Activated naive CD4-positive, alpha-beta T cell treated with anti-CD3 and anti-CD28 coated beads, Interleukin-2, amount 10 ng/mL, durations not matched to agents 7 days and 5 days (primary cell): ENCODE measurements around the gene STRN.
A peak's percentile ranks its signal among the peaks of the same experiment; 100 is the strongest.

Experiments
- CTCF ChIA-PET: fragments of 350-600 bp; sonication (Branson Sonifier 250); formaldehyde crosslinking; loops from one replicate; lab custom pipeline; 2021; ENCODE audit warnings: antibody characterized with exemption; lab: Charles Lee
- DNase-seq: peaks from one replicate; pipeline ENCODE4 v3.0.0-alpha.2; 2020
- H3K27ac Mint-ChIP-seq: one replicate; pipeline ENCODE4 v1.8.0; 2021; ENCODE audit warnings: mild to moderate bottlenecking, moderate library complexity, mixed read lengths
- H3K27me3 Mint-ChIP-seq: one replicate; pipeline ENCODE4 v1.8.0; 2021; ENCODE audit warnings: mild to moderate bottlenecking, mixed read lengths
- H3K36me3 Mint-ChIP-seq: one replicate; pipeline ENCODE4 v1.8.0; 2021; ENCODE audit warnings: mixed read lengths
- H3K4me1 Mint-ChIP-seq: one replicate; pipeline ENCODE4 v1.8.0; 2021; ENCODE audit warnings: mixed read lengths
- H3K4me3 Mint-ChIP-seq: one replicate; pipeline ENCODE4 v1.8.0; 2021; ENCODE audit warnings: mild to moderate bottlenecking, moderate library complexity, mixed read lengths
- H3K9me3 Mint-ChIP-seq: one replicate; pipeline ENCODE4 v1.8.0; 2021; ENCODE audit warnings: mixed read lengths

STRN gene

GRCh38 chr2:36975306-36975705 lies 9.0 kb upstream of the STRN start:
- DNase-seq, result no peak
- Mint-ChIP-seq H3K27me3 (peaks cover 6% of the 10 kb centered on the region), H3K9me3 (no peaks in the 10 kb centered on the region), H3K36me3 (peaks cover 10% of the 10 kb centered on the region), H3K4me1 (no peaks in the 10 kb centered on the region), H3K27ac (no peak overlapping the region), H3K4me3 (no peak overlapping the region)
- CTCF ChIA-PET, result no interaction called here

- peaks cover 6% of the 10 kb centered on the region for H3K27me3 Mint-ChIP-seq
- H3K27ac Mint-ChIP-seq, result no peak overlapping the region
- CTCF ChIA-PET, result interaction anchor here (0.6 kb wide), 1 partner anchor 1767 kb away, joined by 3 read pairs; no protein-coding TSS in a partner anchor
- H3K4me3 Mint-ChIP-seq, result no peak overlapping the region
- peaks cover 5% of the 10 kb centered on the region for H3K4me1 Mint-ChIP-seq
- peaks cover 4% of the 10 kb centered on the region for H3K36me3 Mint-ChIP-seq
- DNase-seq, result no peak
- H3K9me3 Mint-ChIP-seq, result no peaks in the 10 kb centered on the region
Measured at GRCh38 chr2:36973320-36973719, 7.0 kb upstream of the STRN start.

GRCh38 chr2:36971990-36972389 lies 5.7 kb upstream of the STRN start:
- DNase-seq, result no peak
- CTCF ChIA-PET, result no interaction called here
- Mint-ChIP-seq H3K4me3 (no peak overlapping the region), H3K27ac (no peak overlapping the region), H3K4me1 (peaks cover 18% of the 10 kb centered on the region), H3K9me3 (no peaks in the 10 kb centered on the region), H3K27me3 (peaks cover 8% of the 10 kb centered on the region), H3K36me3 (no peaks in the 10 kb centered on the region)

- CTCF ChIA-PET, result interaction anchor here (0.9 kb wide), 1 partner anchor 40 kb away, joined by 3 read pairs; no protein-coding TSS in a partner anchor
- Mint-ChIP-seq H3K27me3 (peaks cover 11% of the 10 kb centered on the region), H3K9me3 (no peaks in the 10 kb centered on the region)
Measured at GRCh38 chr2:36967236-36967876, 1.0 kb upstream of the STRN start.

GRCh38 chr2:36965751-36966369 lies 476 bp downstream of the STRN start:
- CTCF ChIA-PET, result no interaction called here

More at GRCh38 chr2:36967236-36967876, 1.0 kb upstream of the STRN start:
- DNase-seq, result no peak
- Mint-ChIP-seq H3K36me3 (peaks cover 13% of the 10 kb centered on the region), H3K4me1 (peaks cover 48% of the 10 kb centered on the region), H3K27ac (peak overlapping the region; percentile 98), H3K4me3 (peak overlapping the region; percentile 97)

GRCh38 chr2:36965206-36965605 lies 1.1 kb downstream of the STRN start:
- Mint-ChIP-seq H3K27me3 (peaks cover 5% of the 10 kb centered on the region), H3K9me3 (no peaks in the 10 kb centered on the region), H3K4me3 (peak overlapping the region; percentile 97), H3K4me1 (peaks cover 58% of the 10 kb centered on the region), H3K36me3 (peaks cover 18% of the 10 kb centered on the region), H3K27ac (peak overlapping the region; percentile 93)
- DNase-seq, result no peak
- CTCF ChIA-PET, result no interaction called here

More at GRCh38 chr2:36965751-36966369, 476 bp downstream of the STRN start:
- Mint-ChIP-seq H3K4me1 (peaks cover 57% of the 10 kb centered on the region), H3K9me3 (no peaks in the 10 kb centered on the region), H3K27ac (peak overlapping the region; percentile 93), H3K27me3 (peaks cover 5% of the 10 kb centered on the region), H3K36me3 (peaks cover 18% of the 10 kb centered on the region), H3K4me3 (peak overlapping the region; percentile 97)
- peak; percentile 70 for DNase-seq

- H3K27me3 Mint-ChIP-seq, result peaks cover 5% of the 10 kb centered on the region
- H3K9me3 Mint-ChIP-seq, result no peaks in the 10 kb centered on the region
- peaks cover 61% of the 10 kb centered on the region for H3K4me1 Mint-ChIP-seq
- peaks cover 18% of the 10 kb centered on the region for H3K36me3 Mint-ChIP-seq
- peak overlapping the region; percentile 97 for H3K4me3 Mint-ChIP-seq
- DNase-seq, result no peak
- CTCF ChIA-PET, result no interaction called here
- H3K27ac Mint-ChIP-seq, result peak overlapping the region; percentile 93
Measured at GRCh38 chr2:36964496-36965058, 1.8 kb downstream of the STRN start.

GRCh38 chr2:36963734-36964133 lies 2.6 kb downstream of the STRN start:
- H3K36me3 Mint-ChIP-seq, result peaks cover 19% of the 10 kb centered on the region
- peaks cover 5% of the 10 kb centered on the region for H3K27me3 Mint-ChIP-seq
- H3K27ac Mint-ChIP-seq, result no peak overlapping the region
- peaks cover 69% of the 10 kb centered on the region for H3K4me1 Mint-ChIP-seq
- no peak overlapping the region for H3K4me3 Mint-ChIP-seq
- no peaks in the 10 kb centered on the region for H3K9me3 Mint-ChIP-seq
- no peak for DNase-seq
- CTCF ChIA-PET, result no interaction called here

- Mint-ChIP-seq H3K36me3 (peaks cover 24% of the 10 kb centered on the region), H3K9me3 (no peaks in the 10 kb centered on the region), H3K4me1 (peaks cover 69% of the 10 kb centered on the region), H3K27me3 (peaks cover 5% of the 10 kb centered on the region), H3K27ac (no peak overlapping the region), H3K4me3 (no peak overlapping the region)
- no peak for DNase-seq
- CTCF ChIA-PET, result no interaction called here
Measured at GRCh38 chr2:36963106-36963505, 3.2 kb downstream of the STRN start.

- H3K36me3 Mint-ChIP-seq, result peaks cover 29% of the 10 kb centered on the region
- H3K9me3 Mint-ChIP-seq, result no peaks in the 10 kb centered on the region
- no peak for DNase-seq
- no peaks in the 10 kb centered on the region for H3K27me3 Mint-ChIP-seq
- CTCF ChIA-PET, result no interaction called here
- no peak overlapping the region for H3K27ac Mint-ChIP-seq
- H3K4me1 Mint-ChIP-seq, result peaks cover 59% of the 10 kb centered on the region
- H3K4me3 Mint-ChIP-seq, result no peak overlapping the region
Measured at GRCh38 chr2:36960773-36961172, 5.6 kb downstream of the STRN start.

GRCh38 chr2:36960005-36960675 lies 6.2 kb downstream of the STRN start:
- DNase-seq, result no peak
- H3K9me3 Mint-ChIP-seq, result no peaks in the 10 kb centered on the region
- H3K27me3 Mint-ChIP-seq, result no peaks in the 10 kb centered on the region
- CTCF ChIA-PET, result no interaction called here
- peaks cover 54% of the 10 kb centered on the region for H3K4me1 Mint-ChIP-seq
- no peak overlapping the region for H3K4me3 Mint-ChIP-seq
- H3K27ac Mint-ChIP-seq, result no peak overlapping the region
- peaks cover 29% of the 10 kb centered on the region for H3K36me3 Mint-ChIP-seq

- Mint-ChIP-seq H3K27me3 (no peaks in the 10 kb centered on the region), H3K4me3 (no peak overlapping the region), H3K9me3 (no peaks in the 10 kb centered on the region), H3K27ac (no peak overlapping the region), H3K4me1 (peaks cover 26% of the 10 kb centered on the region), H3K36me3 (peaks cover 18% of the 10 kb centered on the region)
- DNase-seq, result no peak
- CTCF ChIA-PET, result no interaction called here
Measured at GRCh38 chr2:36954977-36955607, 11.2 kb downstream of the STRN start.

- peaks cover 14% of the 10 kb centered on the region for H3K36me3 Mint-ChIP-seq
- H3K27me3 Mint-ChIP-seq, result no peaks in the 10 kb centered on the region
- H3K9me3 Mint-ChIP-seq, result no peaks in the 10 kb centered on the region
- no peak overlapping the region for H3K4me3 Mint-ChIP-seq
- no peak overlapping the region for H3K27ac Mint-ChIP-seq
- peaks cover 14% of the 10 kb centered on the region for H3K4me1 Mint-ChIP-seq
- CTCF ChIA-PET, result no interaction called here
- no peak for DNase-seq
Measured at GRCh38 chr2:36952748-36953197, 13.6 kb downstream of the STRN start.

- CTCF ChIA-PET, result no interaction called here
- Mint-ChIP-seq H3K4me3 (no peak overlapping the region), H3K4me1 (peaks cover 14% of the 10 kb centered on the region), H3K36me3 (peaks cover 12% of the 10 kb centered on the region), H3K27me3 (no peaks in the 10 kb centered on the region), H3K9me3 (no peaks in the 10 kb centered on the region), H3K27ac (no peak overlapping the region)
- DNase-seq, result no peak
Measured at GRCh38 chr2:36951574-36951973, 14.8 kb downstream of the STRN start.
